DND-41 (cell line): ENCODE data around the gene TNS3.

Experiments used
- ATAC-seq: fragments of 200-7000 bp; cut with Tn5 transposase; 3 replicates; pipeline ENCODE4 v1.9.1; 2021; ENCODE audit warnings: low read depth; ENCODE audit not compliant: insufficient read depth
- DNase-seq: peaks from one replicate; pipeline ENCODE4 v3.0.0-alpha.2; 2020
- H2AFZ ChIP-seq: 2 replicates; pipeline ENCODE4 v1.6.0; 2012; ENCODE audit warnings: low read depth, low read length
- H3K27ac ChIP-seq: 2 replicates; pipeline ENCODE4 v1.5.1; 2012; ENCODE audit warnings: low read length, inconsistent platforms
- H3K27me3 ChIP-seq: fragments of 200-600 bp; sonication (generic); 2 replicates; pipeline ENCODE4 v1.6.0; 2012; ENCODE audit warnings: low read length, mild to moderate bottlenecking, inconsistent platforms; ENCODE audit not compliant: insufficient read depth, poor library complexity
- H3K36me3 ChIP-seq: 2 replicates; pipeline ENCODE4 v1.5.1; 2012; ENCODE audit warnings: low read length, inconsistent platforms; ENCODE audit not compliant: insufficient read depth
- H3K4me1 ChIP-seq: 2 replicates; pipeline ENCODE4 v1.5.1; 2012; ENCODE audit warnings: mild to moderate bottlenecking, low read length; ENCODE audit not compliant: insufficient read depth
- H3K4me2 ChIP-seq: 2 replicates; pipeline ENCODE4 v1.6.0; 2012; ENCODE audit warnings: mild to moderate bottlenecking, moderate library complexity, low read length, inconsistent platforms; ENCODE audit not compliant: insufficient read depth
- H3K4me3 ChIP-seq, 2 experiments: fragments of 200-600 bp in 1 of 2; shearing (Covaris generic) in 1 of 2; 2 replicates each; pipeline ENCODE4 v1.5.1; 2012 to 2016; ENCODE audit warnings: inconsistent platforms in 2 of 2, low read length in 2 of 2, mild to moderate bottlenecking in 2 of 2, low read depth in 1 of 2, moderate library complexity in 1 of 2
- H3K79me2 ChIP-seq: 2 replicates; pipeline ENCODE4 v1.6.0; 2012; ENCODE audit warnings: low read length, inconsistent platforms; ENCODE audit not compliant: insufficient read depth
- H3K9ac ChIP-seq: 2 replicates; pipeline ENCODE4 v1.6.0; 2012; ENCODE audit warnings: low read depth, mild to moderate bottlenecking, inconsistent platforms, low read length, moderate library complexity
- H3K9me3 ChIP-seq: 2 replicates; pipeline ENCODE4 v1.5.1; 2012; ENCODE audit warnings: low read length, moderate library complexity, mild to moderate bottlenecking, inconsistent platforms; ENCODE audit not compliant: insufficient read depth, severe bottlenecking
- H4K20me1 ChIP-seq: 2 replicates; pipeline ENCODE4 v1.6.0; 2012; ENCODE audit warnings: low read length; ENCODE audit not compliant: insufficient read depth
- EZH2 ChIP-seq: IDR thresholded peaks from 3 replicates; pipeline ENCODE4 v1.6.1; 2012; ENCODE audit warnings: borderline replicate concordance, low read depth, mild to moderate bottlenecking, moderate library complexity, low read length, inconsistent platforms; ENCODE audit not compliant: severe bottlenecking
- TF ChIP-seq, protein P1 (sequence below): IDR thresholded peaks from 2 replicates; pipeline ENCODE4 v1.5.1; 2012; ENCODE audit warnings: borderline replicate concordance, low read length, moderate library complexity, mild to moderate bottlenecking; ENCODE audit not compliant: poor library complexity, severe bottlenecking; ENCODE audit errors: extremely low read depth

Gene TNS3

GRCh38 chr7:47568547-47568946, 13.4 kb downstream of the TNS3 start:
- no peaks in the 10 kb centered on the region for H3K4me1 ChIP-seq
- no peak for DNase-seq
- no peak overlapping the region for H3K9ac ChIP-seq
- no peak overlapping the region for H3K27ac ChIP-seq
- H3K4me2 ChIP-seq, result no peak overlapping the region
- TF ChIP-seq EZH2, result no peak
- TF ChIP-seq, protein P1, sequence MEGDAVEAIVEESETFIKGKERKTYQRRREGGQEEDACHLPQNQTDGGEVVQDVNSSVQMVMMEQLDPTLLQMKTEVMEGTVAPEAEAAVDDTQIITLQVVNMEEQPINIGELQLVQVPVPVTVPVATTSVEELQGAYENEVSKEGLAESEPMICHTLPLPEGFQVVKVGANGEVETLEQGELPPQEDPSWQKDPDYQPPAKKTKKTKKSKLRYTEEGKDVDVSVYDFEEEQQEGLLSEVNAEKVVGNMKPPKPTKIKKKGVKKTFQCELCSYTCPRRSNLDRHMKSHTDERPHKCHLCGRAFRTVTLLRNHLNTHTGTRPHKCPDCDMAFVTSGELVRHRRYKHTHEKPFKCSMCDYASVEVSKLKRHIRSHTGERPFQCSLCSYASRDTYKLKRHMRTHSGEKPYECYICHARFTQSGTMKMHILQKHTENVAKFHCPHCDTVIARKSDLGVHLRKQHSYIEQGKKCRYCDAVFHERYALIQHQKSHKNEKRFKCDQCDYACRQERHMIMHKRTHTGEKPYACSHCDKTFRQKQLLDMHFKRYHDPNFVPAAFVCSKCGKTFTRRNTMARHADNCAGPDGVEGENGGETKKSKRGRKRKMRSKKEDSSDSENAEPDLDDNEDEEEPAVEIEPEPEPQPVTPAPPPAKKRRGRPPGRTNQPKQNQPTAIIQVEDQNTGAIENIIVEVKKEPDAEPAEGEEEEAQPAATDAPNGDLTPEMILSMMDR, result no peak
- no peaks in the 10 kb centered on the region for H4K20me1 ChIP-seq
- H3K9me3 ChIP-seq, result no peaks in the 10 kb centered on the region
- H3K27me3 ChIP-seq, result no peaks in the 10 kb centered on the region
- no peaks in the 10 kb centered on the region for H3K79me2 ChIP-seq
- ATAC-seq, result no peak
- no peak overlapping the region for H2AFZ ChIP-seq
- no peaks in the 10 kb centered on the region for H3K36me3 ChIP-seq
- H3K4me3 ChIP-seq, result no peak overlapping the region

DNA sequence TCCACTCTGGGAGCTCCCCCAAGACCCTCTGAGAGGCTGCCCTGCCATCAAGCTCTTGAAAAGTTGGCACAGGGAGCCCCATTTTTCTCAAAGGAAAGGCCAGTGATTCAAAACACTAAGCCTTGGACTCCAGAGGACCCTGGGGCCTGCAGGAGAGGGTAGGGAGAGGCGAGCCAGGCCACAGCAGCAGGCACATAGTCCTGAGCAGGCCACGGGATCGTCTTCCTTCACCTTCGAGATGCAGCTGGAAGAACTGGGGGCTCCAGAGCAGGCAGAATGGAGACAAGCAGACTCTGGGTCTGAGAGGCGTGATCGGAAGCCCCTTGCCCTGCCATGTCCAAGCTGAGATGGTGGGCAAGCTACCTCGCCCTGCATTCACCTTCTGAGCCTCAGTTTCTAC, 13.9 kb downstream of the TNS3 start:
- Histone ChIP-seq H3K9me3 (no peaks in the 10 kb centered on the region), H3K4me3 (no peak overlapping the region), H3K9ac (no peak overlapping the region), H3K27me3 (no peaks in the 10 kb centered on the region), H4K20me1 (no peaks in the 10 kb centered on the region), H2AFZ (no peak overlapping the region), H3K27ac (no peak overlapping the region), H3K4me2 (no peak overlapping the region), H3K79me2 (no peaks in the 10 kb centered on the region), H3K4me1 (no peaks in the 10 kb centered on the region), H3K36me3 (no peaks in the 10 kb centered on the region)
- ATAC-seq, result no peak
- no peak for TF ChIP-seq EZH2
- TF ChIP-seq, protein P1, result no peak
- DNase-seq, result no peak

GRCh38 chr7:47565640-47566250, 16.2 kb downstream of the TNS3 start:
- Histone ChIP-seq H2AFZ (no peak overlapping the region), H3K27me3 (no peaks in the 10 kb centered on the region), H3K36me3 (no peaks in the 10 kb centered on the region), H3K27ac (no peak overlapping the region), H3K4me1 (no peaks in the 10 kb centered on the region), H4K20me1 (no peaks in the 10 kb centered on the region), H3K9me3 (peaks cover 4% of the 10 kb centered on the region), H3K4me3 (no peak overlapping the region), H3K79me2 (no peaks in the 10 kb centered on the region), H3K9ac (no peak overlapping the region), H3K4me2 (no peak overlapping the region)
- ATAC-seq, result no peak
- no peak for TF ChIP-seq EZH2
- TF ChIP-seq, protein P1, result no peak
- DNase-seq, result no peak
